ENCODE results near the gene IZUMO1R.

The IZUMO1R gene

GRCh38 chr11:94322501-94322900 is 18.1 kb downstream of the IZUMO1R start:
- H2AK5ac ChIP-seq (ENCODE audit: low read length, severe bottlenecking): no peak overlapping the region

DNA sequence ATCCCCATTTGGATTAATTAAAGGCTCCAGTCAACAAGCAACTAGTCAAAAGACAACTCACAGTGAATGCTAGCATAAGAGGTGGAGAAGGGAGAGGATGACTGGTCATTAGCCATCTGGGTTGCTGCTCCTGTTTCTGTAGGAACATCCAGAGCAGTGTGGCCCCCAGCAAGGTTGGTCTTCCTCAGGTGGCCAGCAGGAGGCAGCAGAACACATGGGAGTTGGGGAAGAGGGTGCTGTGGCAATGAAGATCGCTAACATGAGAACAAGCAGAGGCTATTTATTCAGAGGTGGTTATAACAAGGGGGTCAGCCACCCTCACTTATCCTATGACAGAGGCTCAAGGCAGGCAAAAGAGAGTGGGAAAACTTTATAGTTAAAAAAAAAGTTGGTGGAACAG is 21.3 kb downstream of the IZUMO1R start:
- DNase-seq: no peak
- H2AK5ac ChIP-seq (ENCODE audit: low read length, severe bottlenecking): no peak overlapping the region
- no peak overlapping the region for H2AFZ ChIP-seq (ENCODE audit: low read depth, low read length)
- H3K4ac ChIP-seq (ENCODE audit: low read depth in 1 of 2, low read length in 2 of 2): no peak overlapping the region
- H2BK15ac ChIP-seq (ENCODE audit: low read depth, poor library complexity, severe bottlenecking): no peak overlapping the region
- no peaks in the 10 kb centered on the region for H3K4me1 ChIP-seq (ENCODE audit: control insufficient read depth, insufficient read depth, low read depth, low read length)
- H3K4me3 ChIP-seq (ENCODE audit: insufficient read depth in 1 of 2, low read depth in 1 of 2, low read length in 2 of 2): no peak overlapping the region
- peaks cover 0 to 16% of the 10 kb centered on the region in 2 experiments for H3K27me3 ChIP-seq (ENCODE audit: control insufficient read depth in 1 of 2, insufficient read depth in 1 of 2, low read length in 2 of 2)
- no peak overlapping the region for H2BK5ac ChIP-seq (ENCODE audit: low read depth, low read length, poor library complexity, severe bottlenecking)
- peaks cover 5% of the 10 kb centered on the region for H3K9me3 ChIP-seq (ENCODE audit: control insufficient read depth, low read length)
- H4K8ac ChIP-seq (ENCODE audit: low read length): no peak overlapping the region
- H3K79me1 ChIP-seq (replicated peaks; ENCODE audit: low read length, poor library complexity, severe bottlenecking): no peaks in the 10 kb centered on the region
- H3K4me2 ChIP-seq (ENCODE audit: low read length, poor library complexity, severe bottlenecking): no peak overlapping the region
- no peaks in the 10 kb centered on the region for H3K36me3 ChIP-seq (ENCODE audit: control insufficient read depth in 1 of 2, insufficient read depth in 2 of 2, low read depth in 1 of 2, low read length in 2 of 2)
- no peak overlapping the region for H3K9ac ChIP-seq (ENCODE audit: low read length)
- H4K91ac ChIP-seq (ENCODE audit: low read length): no peak overlapping the region
- H3K14ac ChIP-seq (ENCODE audit: low read length in 2 of 2): no peak overlapping the region
- H2BK12ac ChIP-seq (ENCODE audit: low read length in 2 of 2): no peak overlapping the region
- WGBS: 50% methylated on average over 1 of the region's 1 CpG
- no peak overlapping the region for H3K27ac ChIP-seq (ENCODE audit: low read length, poor library complexity, severe bottlenecking)
- no peak overlapping the region for H2BK120ac ChIP-seq (ENCODE audit: low read depth, low read length)
- H3K18ac ChIP-seq (ENCODE audit: low read depth in 1 of 2, low read length in 2 of 2): no peak overlapping the region
- no peak overlapping the region for H3K23ac ChIP-seq (ENCODE audit: low read length in 2 of 2)

More at GRCh38 chr11:94322501-94322900, 18.1 kb downstream of the IZUMO1R start:
- H3K79me1 ChIP-seq (replicated peaks; ENCODE audit: low read length, poor library complexity, severe bottlenecking): no peaks in the 10 kb centered on the region
- no peak overlapping the region for H3K9ac ChIP-seq (ENCODE audit: low read length)
- no peak overlapping the region for H4K91ac ChIP-seq (ENCODE audit: low read length)
- H3K4me3 ChIP-seq (ENCODE audit: insufficient read depth in 1 of 2, low read depth in 1 of 2, low read length in 2 of 2): no peak overlapping the region
- peaks cover 5% of the 10 kb centered on the region for H3K9me3 ChIP-seq (ENCODE audit: control insufficient read depth, low read length)
- H3K27ac ChIP-seq (ENCODE audit: low read length, poor library complexity, severe bottlenecking): no peak overlapping the region
- no peak overlapping the region for H3K14ac ChIP-seq (ENCODE audit: low read length in 2 of 2)
- no peak overlapping the region for H3K4me2 ChIP-seq (ENCODE audit: low read length, poor library complexity, severe bottlenecking)
- H3K18ac ChIP-seq (ENCODE audit: low read depth in 1 of 2, low read length in 2 of 2): no peak overlapping the region
- H2BK15ac ChIP-seq (ENCODE audit: low read depth, poor library complexity, severe bottlenecking): no peak overlapping the region
- no peak for DNase-seq
- H2BK5ac ChIP-seq (ENCODE audit: low read depth, low read length, poor library complexity, severe bottlenecking): no peak overlapping the region
- WGBS: 69% methylated on average over 2 of the region's 3 CpGs
- no peak overlapping the region for H4K8ac ChIP-seq (ENCODE audit: low read length)
- no peak overlapping the region for H3K23ac ChIP-seq (ENCODE audit: low read length in 2 of 2)
- H2AFZ ChIP-seq (ENCODE audit: low read depth, low read length): no peak overlapping the region
- no peaks in the 10 kb centered on the region for H3K4me1 ChIP-seq (ENCODE audit: control insufficient read depth, insufficient read depth, low read depth, low read length)
- H3K27me3 ChIP-seq (ENCODE audit: control insufficient read depth in 1 of 2, insufficient read depth in 1 of 2, low read length in 2 of 2): peaks cover 0 to 9% of the 10 kb centered on the region in 2 experiments
- H3K36me3 ChIP-seq (ENCODE audit: control insufficient read depth in 1 of 2, insufficient read depth in 2 of 2, low read depth in 1 of 2, low read length in 2 of 2): no peaks in the 10 kb centered on the region
- no peak overlapping the region for H3K4ac ChIP-seq (ENCODE audit: low read depth in 1 of 2, low read length in 2 of 2)
- H2BK12ac ChIP-seq (ENCODE audit: low read length in 2 of 2): no peak overlapping the region
- no peak overlapping the region for H2BK120ac ChIP-seq (ENCODE audit: low read depth, low read length)

GRCh38 chr11:94326947-94327346 is 22.6 kb downstream of the IZUMO1R start:
- Histone ChIP-seq H3K27me3 (ENCODE audit: control insufficient read depth in 1 of 2, insufficient read depth in 1 of 2, low read length in 2 of 2) (peaks cover 0 to 16% of the 10 kb centered on the region in 2 experiments), H3K9ac (ENCODE audit: low read length) (no peak overlapping the region), H3K27ac (ENCODE audit: low read length, poor library complexity, severe bottlenecking) (no peak overlapping the region), H2AFZ (ENCODE audit: low read depth, low read length) (no peak overlapping the region), H3K4me2 (ENCODE audit: low read length, poor library complexity, severe bottlenecking) (no peak overlapping the region), H3K4me1 (ENCODE audit: control insufficient read depth, insufficient read depth, low read depth, low read length) (no peaks in the 10 kb centered on the region), H3K79me1 (replicated peaks; ENCODE audit: low read length, poor library complexity, severe bottlenecking) (no peaks in the 10 kb centered on the region), H3K4me3 (ENCODE audit: insufficient read depth in 1 of 2, low read depth in 1 of 2, low read length in 2 of 2) (no peak overlapping the region), H3K4ac (ENCODE audit: low read depth in 1 of 2, low read length in 2 of 2) (no peak overlapping the region), H2BK12ac (ENCODE audit: low read length in 2 of 2) (no peak overlapping the region), H4K91ac (ENCODE audit: low read length) (no peak overlapping the region), H2BK120ac (ENCODE audit: low read depth, low read length) (no peak overlapping the region), H4K8ac (ENCODE audit: low read length) (no peak overlapping the region), H2BK5ac (ENCODE audit: low read depth, low read length, poor library complexity, severe bottlenecking) (no peak overlapping the region), H3K18ac (ENCODE audit: low read depth in 1 of 2, low read length in 2 of 2) (no peak overlapping the region), H2AK5ac (ENCODE audit: low read length, severe bottlenecking) (no peak overlapping the region), H3K14ac (ENCODE audit: low read length in 2 of 2) (no peak overlapping the region), H2BK15ac (ENCODE audit: low read depth, poor library complexity, severe bottlenecking) (no peak overlapping the region), H3K9me3 (ENCODE audit: control insufficient read depth, low read length) (peaks cover 5% of the 10 kb centered on the region), H3K23ac (ENCODE audit: low read length in 2 of 2) (no peak overlapping the region), H3K36me3 (ENCODE audit: control insufficient read depth in 1 of 2, insufficient read depth in 2 of 2, low read depth in 1 of 2, low read length in 2 of 2) (no peaks in the 10 kb centered on the region)
- WGBS: 6% methylated on average over 2 of the region's 3 CpGs
- no peak for DNase-seq

GRCh38 chr11:94328587-94329080 is 24.3 kb downstream of the IZUMO1R start:
- no peak overlapping the region for H3K4me3 ChIP-seq (ENCODE audit: insufficient read depth in 1 of 2, low read depth in 1 of 2, low read length in 2 of 2)
- no peak overlapping the region for H3K14ac ChIP-seq (ENCODE audit: low read length in 2 of 2)

More at GRCh38 chr11:94328587-94329080, 24.3 kb downstream of the IZUMO1R start:
- H3K4me2 ChIP-seq (ENCODE audit: low read length, poor library complexity, severe bottlenecking): no peak overlapping the region
- no peak overlapping the region for H3K9ac ChIP-seq (ENCODE audit: low read length)
- DNase-seq: no peak
- no peak overlapping the region for H4K91ac ChIP-seq (ENCODE audit: low read length)
- no peak overlapping the region for H2BK5ac ChIP-seq (ENCODE audit: low read depth, low read length, poor library complexity, severe bottlenecking)
- no peak overlapping the region for H2AFZ ChIP-seq (ENCODE audit: low read depth, low read length)
- no peak overlapping the region for H3K18ac ChIP-seq (ENCODE audit: low read depth in 1 of 2, low read length in 2 of 2)
- no peak overlapping the region for H2BK120ac ChIP-seq (ENCODE audit: low read depth, low read length)
- H2BK12ac ChIP-seq (ENCODE audit: low read length in 2 of 2): no peak overlapping the region
- no peak overlapping the region for H2AK5ac ChIP-seq (ENCODE audit: low read length, severe bottlenecking)
- H3K9me3 ChIP-seq (ENCODE audit: control insufficient read depth, low read length): peaks cover 5% of the 10 kb centered on the region
- 57% methylated on average over 6 of the region's 6 CpGs for whole genome bisulfite sequencing
- H3K27ac ChIP-seq (ENCODE audit: low read length, poor library complexity, severe bottlenecking): no peak overlapping the region
- no peak overlapping the region for H4K8ac ChIP-seq (ENCODE audit: low read length)
- no peaks in the 10 kb centered on the region for H3K4me1 ChIP-seq (ENCODE audit: control insufficient read depth, insufficient read depth, low read depth, low read length)
- no peak overlapping the region for H3K4ac ChIP-seq (ENCODE audit: low read depth in 1 of 2, low read length in 2 of 2)
- H3K79me1 ChIP-seq (replicated peaks; ENCODE audit: low read length, poor library complexity, severe bottlenecking): no peaks in the 10 kb centered on the region
- no peak overlapping the region for H2BK15ac ChIP-seq (ENCODE audit: low read depth, poor library complexity, severe bottlenecking)
- peaks cover 0 to 16% of the 10 kb centered on the region in 2 experiments for H3K27me3 ChIP-seq (ENCODE audit: control insufficient read depth in 1 of 2, insufficient read depth in 1 of 2, low read length in 2 of 2)
- no peak overlapping the region for H3K23ac ChIP-seq (ENCODE audit: low read length in 2 of 2)
- H3K36me3 ChIP-seq (ENCODE audit: control insufficient read depth in 1 of 2, insufficient read depth in 2 of 2, low read depth in 1 of 2, low read length in 2 of 2): no peaks in the 10 kb centered on the region

Data from mesenchymal stem cell (in vitro differentiated cells and primary cell).